Measurements from ENCODE around the gene ERG28. TPM values are rescaled to one million over a fixed set of nuclear protein-coding genes. Genes with fewer than 3 reads are reported as not detected.

Gene ERG28
- total and polyA plus RNA-seq, 2 experiments from 2014 or later: 12.7 to 60.7 TPM

DNA sequence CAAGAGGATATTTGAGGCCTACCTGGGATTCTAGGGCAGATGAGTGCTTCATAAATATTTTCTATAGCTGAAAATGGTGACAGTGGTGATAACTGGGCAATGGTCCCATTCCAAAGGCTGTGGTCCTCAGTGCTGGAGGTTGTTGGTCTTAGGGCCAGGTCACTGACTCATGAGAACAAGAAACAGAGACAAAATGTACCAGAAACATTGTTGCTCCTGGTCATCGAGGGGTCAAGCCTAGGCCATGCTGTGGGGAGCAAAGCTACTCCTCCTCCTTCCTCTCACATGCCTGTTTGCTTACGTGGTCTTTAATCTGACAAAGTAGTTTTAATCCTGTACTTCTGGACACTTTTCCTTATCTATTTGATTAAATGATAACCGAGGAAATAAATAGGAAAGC lies 33.8 kb downstream of the ERG28 start:
- H3K27ac ChIP-seq: no peak overlapping the region
- no peaks in the 10 kb centered on the region for H3K36me3 ChIP-seq
- no peaks in the 10 kb centered on the region for H3K4me1 ChIP-seq (ENCODE audit: low read depth)
- no peaks in the 10 kb centered on the region for H3K27me3 ChIP-seq
- no peak for DNase-seq (ENCODE audit: low read depth in 1 of 2, low spot score in 1 of 2)
- TF ChIP-seq, protein P1, sequence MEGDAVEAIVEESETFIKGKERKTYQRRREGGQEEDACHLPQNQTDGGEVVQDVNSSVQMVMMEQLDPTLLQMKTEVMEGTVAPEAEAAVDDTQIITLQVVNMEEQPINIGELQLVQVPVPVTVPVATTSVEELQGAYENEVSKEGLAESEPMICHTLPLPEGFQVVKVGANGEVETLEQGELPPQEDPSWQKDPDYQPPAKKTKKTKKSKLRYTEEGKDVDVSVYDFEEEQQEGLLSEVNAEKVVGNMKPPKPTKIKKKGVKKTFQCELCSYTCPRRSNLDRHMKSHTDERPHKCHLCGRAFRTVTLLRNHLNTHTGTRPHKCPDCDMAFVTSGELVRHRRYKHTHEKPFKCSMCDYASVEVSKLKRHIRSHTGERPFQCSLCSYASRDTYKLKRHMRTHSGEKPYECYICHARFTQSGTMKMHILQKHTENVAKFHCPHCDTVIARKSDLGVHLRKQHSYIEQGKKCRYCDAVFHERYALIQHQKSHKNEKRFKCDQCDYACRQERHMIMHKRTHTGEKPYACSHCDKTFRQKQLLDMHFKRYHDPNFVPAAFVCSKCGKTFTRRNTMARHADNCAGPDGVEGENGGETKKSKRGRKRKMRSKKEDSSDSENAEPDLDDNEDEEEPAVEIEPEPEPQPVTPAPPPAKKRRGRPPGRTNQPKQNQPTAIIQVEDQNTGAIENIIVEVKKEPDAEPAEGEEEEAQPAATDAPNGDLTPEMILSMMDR (IDR thresholded peaks at IDR 0.05; ENCODE audit: low read depth, low read length): no peak
- H3K9me3 ChIP-seq (ENCODE audit: low read depth): no peaks in the 10 kb centered on the region
- no peak overlapping the region for H3K4me3 ChIP-seq

DNA sequence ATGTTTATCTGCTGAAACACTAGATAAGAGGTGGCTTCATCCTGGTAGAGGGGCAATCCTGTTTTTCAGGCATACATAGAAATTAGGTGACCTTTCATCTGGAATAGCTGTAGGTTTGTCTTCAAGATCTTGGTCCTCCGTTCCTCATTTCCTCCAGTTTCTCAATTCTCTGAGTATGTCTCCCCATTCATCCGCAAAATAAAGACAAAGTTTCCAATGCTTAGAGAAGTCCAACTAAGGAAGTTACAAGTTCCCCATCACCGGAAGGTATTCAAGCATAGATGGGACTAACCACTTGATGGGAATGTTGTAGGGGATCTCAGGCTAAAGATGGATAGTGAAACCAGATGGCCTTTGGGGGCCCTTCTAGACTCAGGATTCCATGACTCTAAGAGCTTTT lies 34.3 kb downstream of the ERG28 start:
- no peak for DNase-seq (ENCODE audit: low read depth in 1 of 2, low spot score in 1 of 2)
- H3K27ac ChIP-seq: no peak overlapping the region
- TF ChIP-seq, protein P1 (IDR thresholded peaks at IDR 0.05; ENCODE audit: low read depth, low read length): no peak
- H3K36me3 ChIP-seq: no peaks in the 10 kb centered on the region
- no peaks in the 10 kb centered on the region for H3K4me1 ChIP-seq (ENCODE audit: low read depth)
- no peaks in the 10 kb centered on the region for H3K9me3 ChIP-seq (ENCODE audit: low read depth)
- no peak overlapping the region for H3K4me3 ChIP-seq
- H3K27me3 ChIP-seq: no peaks in the 10 kb centered on the region

DNA sequence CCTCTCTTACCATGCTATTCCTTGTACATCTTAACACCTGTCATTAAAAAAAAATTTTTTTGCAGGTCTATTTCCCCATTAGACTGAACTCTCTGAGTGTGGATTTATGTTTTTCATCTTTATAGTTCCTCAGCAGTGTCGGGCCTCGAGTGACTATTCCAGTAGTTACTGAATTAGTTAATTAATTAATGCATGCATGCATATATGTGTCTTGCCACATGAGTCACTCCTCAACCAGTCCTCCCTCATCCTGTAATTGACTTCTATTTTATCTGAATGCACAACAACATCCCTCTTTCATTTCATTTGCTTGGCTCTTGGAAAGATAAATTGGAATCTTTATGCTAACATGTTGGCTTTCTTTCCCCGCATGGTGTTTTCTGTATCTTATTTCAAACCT lies 35.6 kb downstream of the ERG28 start:
- no peaks in the 10 kb centered on the region for H3K27me3 ChIP-seq
- no peaks in the 10 kb centered on the region for H3K9me3 ChIP-seq (ENCODE audit: low read depth)
- DNase-seq (ENCODE audit: low read depth in 1 of 2, low spot score in 1 of 2): no peak
- H3K4me1 ChIP-seq (ENCODE audit: low read depth): no peaks in the 10 kb centered on the region
- TF ChIP-seq, protein P1 (IDR thresholded peaks at IDR 0.05; ENCODE audit: low read depth, low read length): no peak
- H3K4me3 ChIP-seq: no peak overlapping the region
- no peaks in the 10 kb centered on the region for H3K36me3 ChIP-seq
- H3K27ac ChIP-seq: no peak overlapping the region

DNA sequence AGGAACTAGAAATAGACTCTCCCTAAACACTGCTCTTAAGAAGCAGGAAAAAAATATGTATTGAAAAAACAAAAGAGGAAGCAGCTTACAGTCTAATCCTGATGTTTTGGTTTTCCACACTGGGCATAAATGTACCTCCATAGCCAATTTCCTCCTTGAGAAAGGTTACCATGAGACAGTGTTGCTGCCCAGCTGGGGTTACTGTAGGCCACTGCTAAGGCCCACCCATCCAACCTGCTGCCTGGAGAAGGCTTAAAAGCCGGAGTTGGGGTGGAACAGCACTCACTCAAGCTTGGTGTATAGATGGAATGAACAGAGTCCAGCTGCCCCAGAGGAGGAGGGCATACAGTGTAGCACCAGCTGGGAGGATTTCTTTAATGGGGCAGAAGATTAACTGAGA lies 41.1 kb downstream of the ERG28 start:
- Histone ChIP-seq H3K4me3 (no peak overlapping the region), H3K9me3 (ENCODE audit: low read depth) (no peaks in the 10 kb centered on the region), H3K27ac (no peak overlapping the region), H3K4me1 (ENCODE audit: low read depth) (no peaks in the 10 kb centered on the region), H3K36me3 (no peaks in the 10 kb centered on the region), H3K27me3 (no peaks in the 10 kb centered on the region)
- TF ChIP-seq, protein P1 (IDR thresholded peaks at IDR 0.05; ENCODE audit: low read depth, low read length): no peak
- DNase-seq (ENCODE audit: low read depth in 1 of 2, low spot score in 1 of 2): no peak

DNA sequence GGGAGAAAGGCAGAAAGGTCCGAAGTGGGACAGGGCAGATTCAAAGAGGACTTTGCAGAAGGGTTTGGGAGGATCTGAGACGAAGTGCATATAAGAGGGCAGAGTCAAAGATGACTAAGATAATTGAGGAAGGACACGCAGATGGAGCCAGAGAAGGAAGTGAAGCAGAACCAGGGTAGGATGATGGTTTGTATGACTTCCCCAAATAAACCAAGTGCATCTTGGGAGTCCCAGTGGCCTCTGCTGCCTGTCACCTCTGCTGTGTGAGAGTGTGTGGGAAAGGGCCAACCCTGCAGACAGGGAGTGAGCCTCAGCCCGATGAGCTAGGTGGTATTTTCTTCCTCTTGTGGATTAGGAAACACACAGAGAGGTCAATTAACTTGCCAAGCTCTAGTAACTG lies 45.5 kb downstream of the ERG28 start:
- no peak for DNase-seq (ENCODE audit: low read depth in 1 of 2, low spot score in 1 of 2)
- no peaks in the 10 kb centered on the region for H3K9me3 ChIP-seq (ENCODE audit: low read depth)
- no peak overlapping the region for H3K4me3 ChIP-seq
- no peaks in the 10 kb centered on the region for H3K36me3 ChIP-seq
- H3K27ac ChIP-seq: no peak overlapping the region
- TF ChIP-seq, protein P1 (IDR thresholded peaks at IDR 0.05; ENCODE audit: low read depth, low read length): no peak
- no peaks in the 10 kb centered on the region for H3K27me3 ChIP-seq
- H3K4me1 ChIP-seq (ENCODE audit: low read depth): no peaks in the 10 kb centered on the region

DNA sequence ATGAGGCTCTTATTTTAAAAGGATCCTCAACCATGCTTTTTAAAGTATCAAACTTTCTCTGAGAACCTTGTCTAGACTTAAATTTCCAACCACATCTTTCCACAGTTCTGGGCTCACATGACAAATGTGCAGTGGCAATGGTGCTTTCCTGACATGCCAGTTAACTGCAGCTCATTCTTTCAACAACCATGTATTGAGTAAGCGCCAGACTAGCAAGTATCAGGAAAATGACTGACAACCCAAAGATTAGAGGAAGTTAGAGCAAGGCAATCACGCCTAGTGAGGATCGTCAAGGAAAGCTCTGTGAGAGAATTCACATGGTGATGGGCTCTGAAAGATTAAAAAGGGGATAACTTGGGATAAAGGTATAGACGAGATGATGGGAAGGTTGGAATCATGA lies 46.5 kb downstream of the ERG28 start:
- Histone ChIP-seq H3K27ac (no peak overlapping the region), H3K36me3 (no peaks in the 10 kb centered on the region), H3K4me3 (no peak overlapping the region), H3K4me1 (ENCODE audit: low read depth) (no peaks in the 10 kb centered on the region), H3K9me3 (ENCODE audit: low read depth) (no peaks in the 10 kb centered on the region), H3K27me3 (no peaks in the 10 kb centered on the region)
- TF ChIP-seq, protein P1 (IDR thresholded peaks at IDR 0.05; ENCODE audit: low read depth, low read length): no peak
- no peak for DNase-seq (ENCODE audit: low read depth in 1 of 2, low spot score in 1 of 2)
